HG03108 (cell line): Measurements from ENCODE around the gene KRTAP5-5.
"Not testable (repeated sequence)": the region's sequence is repeated elsewhere in the genome, so short reads cannot be mapped to it uniquely, and the experiment has no call there.

Source experiments
- ATAC-seq: cut with Tn5 transposase; IDR thresholded peaks from one replicate; pipeline ENCODE4 v1.9.1; 2021; ENCODE audit warnings: moderate library complexity; ENCODE audit not compliant: unreplicated experiment

KRTAP5-5 gene

DNA sequence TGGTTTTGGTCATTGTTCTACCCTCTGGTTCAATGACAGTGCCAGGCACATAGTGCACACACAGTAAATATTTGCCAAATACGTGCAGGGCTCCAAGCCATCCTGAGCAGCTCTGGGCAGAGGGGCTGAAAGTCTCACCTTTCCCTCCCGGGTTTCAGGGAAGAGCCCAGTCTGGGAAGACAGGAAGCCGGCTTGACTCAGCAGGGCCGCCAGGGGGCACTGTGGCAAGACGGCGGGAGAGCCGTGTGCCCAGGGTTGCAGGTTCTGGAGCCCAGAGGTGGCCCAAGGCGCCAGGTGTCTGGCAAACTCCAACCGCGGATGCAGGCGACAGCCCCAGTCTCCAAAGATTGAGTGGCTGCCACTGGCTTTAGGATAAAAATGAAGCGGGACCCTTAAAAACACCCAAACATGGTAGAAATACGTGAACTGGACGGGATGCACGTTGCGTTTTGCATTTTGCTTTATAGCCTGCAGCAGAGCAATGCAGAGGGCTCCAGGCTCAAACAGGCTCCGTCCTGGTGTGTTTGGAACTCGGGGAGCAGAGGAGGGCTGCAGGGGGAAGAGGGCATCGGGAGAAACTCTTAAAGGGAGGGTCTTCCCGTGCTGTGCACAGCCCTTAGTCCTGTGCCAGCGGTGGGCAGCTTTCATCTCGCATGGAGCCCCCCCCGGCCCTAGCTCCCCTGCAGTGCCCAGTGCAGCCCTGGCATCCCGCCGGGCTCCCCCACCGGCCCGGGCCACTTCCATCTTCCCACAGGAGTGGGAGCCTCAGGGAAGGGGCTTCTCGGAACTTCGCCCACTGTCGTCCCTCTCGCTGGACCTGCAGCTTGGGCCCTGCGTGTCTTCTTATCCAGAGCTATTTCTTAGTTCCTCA is 10.7 kb downstream of the KRTAP5-5 start:
- no peak for ATAC-seq

DNA sequence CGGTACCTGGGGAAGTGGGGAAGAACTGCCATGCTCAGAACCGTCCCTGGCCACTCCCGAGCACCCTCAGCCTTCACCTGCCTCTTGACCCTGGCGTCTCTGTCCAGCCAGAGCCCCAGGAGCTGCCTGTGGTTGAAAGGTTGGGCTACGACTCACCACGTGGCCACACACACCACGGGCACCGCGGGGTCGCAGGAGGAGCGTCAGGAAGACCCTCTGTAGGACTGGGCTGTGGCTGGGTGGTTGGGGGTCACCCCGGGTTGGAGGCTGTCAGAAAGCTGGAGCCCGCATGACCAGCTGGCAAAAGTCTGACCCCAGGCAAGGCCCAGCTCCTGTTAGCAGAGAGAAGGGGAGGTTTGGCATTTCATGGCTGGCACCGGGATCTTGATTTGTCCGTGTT is 11.5 kb downstream of the KRTAP5-5 start:
- ATAC-seq, result no peak

DNA sequence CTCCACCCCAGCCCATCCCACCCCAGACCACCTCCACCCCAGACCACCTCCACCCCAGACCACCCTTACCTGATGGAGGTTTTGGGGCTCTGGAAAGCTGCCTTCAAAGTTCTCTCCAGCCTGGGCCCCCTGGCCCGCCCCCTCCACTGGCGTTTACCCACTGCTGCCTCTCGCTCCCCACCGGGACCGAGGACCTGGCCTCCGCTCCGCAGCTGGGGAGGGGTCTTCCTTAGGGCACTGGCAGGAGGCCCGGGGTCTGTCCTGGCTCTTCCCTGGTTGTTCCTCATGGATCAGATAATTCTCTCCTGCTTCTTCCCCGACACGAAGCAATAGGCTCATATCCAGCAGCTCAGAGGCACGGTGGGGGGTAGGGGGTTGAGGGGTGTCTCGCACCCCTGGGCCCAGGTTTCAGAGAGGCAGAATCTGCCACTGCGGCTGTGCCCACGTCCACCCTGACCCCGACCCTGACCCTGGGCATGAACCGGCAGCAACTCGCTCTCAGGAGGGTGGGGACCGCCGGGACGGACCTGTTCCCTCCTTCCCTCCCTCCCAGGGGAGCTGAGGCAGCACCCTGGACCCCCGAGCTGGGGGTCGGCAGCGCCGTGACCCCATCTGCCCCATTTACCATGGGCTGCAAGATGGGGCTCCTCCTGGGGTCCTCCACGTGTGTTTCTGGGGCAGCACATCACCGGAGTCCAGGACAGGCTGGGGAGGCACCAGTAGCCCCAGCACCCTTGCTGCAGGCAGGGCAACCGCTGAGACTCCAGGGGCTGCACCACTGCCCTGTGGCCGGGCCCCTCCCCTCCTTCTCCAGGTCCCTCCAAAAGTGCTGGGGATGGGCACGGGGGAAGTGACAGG is 12.9 kb downstream of the KRTAP5-5 start:
- no peak for ATAC-seq

DNA sequence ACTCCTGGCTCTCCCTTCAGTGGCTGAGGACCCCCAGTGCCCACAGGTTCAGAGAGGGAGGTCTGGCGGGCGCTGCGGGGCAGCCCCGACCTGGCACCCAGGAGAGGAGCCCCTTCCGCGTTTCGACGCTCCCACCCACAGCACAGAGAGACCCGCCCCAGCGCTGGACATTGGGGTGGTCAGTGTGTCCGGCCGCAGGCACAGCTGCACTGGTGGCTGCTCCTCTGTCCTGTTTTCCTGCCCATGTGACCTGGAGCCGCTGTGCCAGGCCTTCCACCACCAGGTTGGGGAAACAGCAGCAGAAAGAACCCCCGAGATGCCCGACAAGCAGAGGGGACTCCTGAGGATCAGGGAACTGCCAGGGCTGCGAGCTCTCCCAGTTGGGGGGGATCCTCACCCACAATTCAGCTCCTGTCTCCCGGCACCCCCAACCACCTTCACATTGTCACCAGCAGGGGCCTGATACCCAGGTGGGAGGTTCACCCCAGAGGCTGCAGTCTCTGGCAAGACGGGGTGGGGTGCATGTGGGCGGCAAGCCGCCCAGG is 13.6 kb downstream of the KRTAP5-5 start:
- ATAC-seq, result no peak

DNA sequence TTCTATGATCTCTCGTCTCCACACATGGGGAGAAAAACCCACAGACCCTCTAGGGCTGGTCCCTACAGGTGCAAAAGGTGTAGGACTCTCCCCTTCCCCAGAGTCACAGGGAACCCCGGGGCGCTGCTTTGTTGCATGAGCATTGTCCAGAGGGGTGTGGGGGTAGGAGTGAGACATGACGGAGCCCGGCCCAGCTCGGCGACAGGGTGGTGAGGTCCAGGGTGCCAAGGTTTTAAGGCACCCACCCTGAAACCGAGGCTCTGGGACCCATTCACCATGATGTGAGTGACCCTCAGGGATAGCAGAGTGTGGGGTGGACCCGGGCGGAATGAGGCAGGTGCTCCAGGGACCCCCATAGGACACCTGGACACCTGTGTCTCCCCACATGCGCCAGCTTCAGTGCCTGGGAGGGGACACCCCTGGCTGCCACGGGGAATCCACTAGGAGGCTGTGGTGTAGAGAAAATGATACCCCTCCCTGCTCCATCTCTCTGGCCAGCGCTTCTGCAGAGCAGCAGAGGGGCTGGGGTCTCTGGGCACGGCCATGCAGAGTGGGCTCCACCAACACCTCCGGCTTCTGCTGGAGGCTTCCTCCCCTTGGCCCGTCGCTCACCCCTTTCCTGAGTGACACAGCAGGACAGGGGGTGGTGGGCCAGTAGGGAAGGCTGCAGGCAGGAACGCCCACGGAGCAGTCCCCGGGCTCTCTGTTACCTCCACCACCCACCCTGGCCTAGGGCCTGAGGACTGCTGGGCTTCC is 15.2 kb downstream of the KRTAP5-5 start:
- ATAC-seq, result no peak

DNA sequence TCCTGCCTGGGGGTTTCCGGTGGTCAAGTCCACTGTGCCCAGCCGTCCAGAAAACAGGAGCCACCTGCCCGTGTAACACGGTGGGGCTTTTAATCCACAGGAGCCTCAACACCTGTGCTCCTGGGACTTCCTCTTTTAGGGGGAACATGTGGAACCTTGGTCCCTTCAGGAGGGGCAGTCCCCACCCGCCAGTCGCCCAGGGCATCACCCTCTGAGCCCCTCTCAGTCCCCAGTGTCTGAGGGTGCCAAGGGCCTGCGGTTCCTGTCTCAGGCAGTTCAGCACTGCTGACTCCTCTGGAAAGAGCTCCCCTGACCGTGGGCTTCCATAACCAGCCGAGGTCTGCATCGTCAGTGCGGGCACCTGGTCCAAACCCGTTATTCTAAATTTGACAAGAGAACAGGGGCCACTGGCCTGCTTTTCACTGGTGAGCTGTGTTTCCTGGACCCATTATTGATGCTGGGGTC is 15.8 kb downstream of the KRTAP5-5 start:
- no peak for ATAC-seq

DNA sequence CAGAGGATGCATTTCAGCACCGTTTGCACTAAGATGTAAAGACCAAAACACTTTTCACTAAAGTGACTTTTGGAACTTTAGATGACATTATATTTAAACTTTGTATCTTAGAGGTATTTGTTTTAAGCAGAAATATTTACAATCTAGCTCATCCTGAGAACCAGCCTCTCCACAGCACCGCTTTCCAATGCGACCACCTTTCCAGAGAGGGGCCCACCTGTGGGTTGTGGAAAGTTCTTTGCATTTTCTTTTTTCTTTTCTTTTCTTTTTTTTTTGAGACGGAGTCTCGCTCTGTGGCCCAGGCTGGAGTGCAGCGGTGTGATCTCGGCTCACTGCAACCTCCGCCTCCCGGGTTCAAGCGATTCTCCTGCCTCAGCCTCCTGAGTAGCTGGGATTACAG is 17.0 kb downstream of the KRTAP5-5 start:
- ATAC-seq, result not testable (repeated sequence)

DNA sequence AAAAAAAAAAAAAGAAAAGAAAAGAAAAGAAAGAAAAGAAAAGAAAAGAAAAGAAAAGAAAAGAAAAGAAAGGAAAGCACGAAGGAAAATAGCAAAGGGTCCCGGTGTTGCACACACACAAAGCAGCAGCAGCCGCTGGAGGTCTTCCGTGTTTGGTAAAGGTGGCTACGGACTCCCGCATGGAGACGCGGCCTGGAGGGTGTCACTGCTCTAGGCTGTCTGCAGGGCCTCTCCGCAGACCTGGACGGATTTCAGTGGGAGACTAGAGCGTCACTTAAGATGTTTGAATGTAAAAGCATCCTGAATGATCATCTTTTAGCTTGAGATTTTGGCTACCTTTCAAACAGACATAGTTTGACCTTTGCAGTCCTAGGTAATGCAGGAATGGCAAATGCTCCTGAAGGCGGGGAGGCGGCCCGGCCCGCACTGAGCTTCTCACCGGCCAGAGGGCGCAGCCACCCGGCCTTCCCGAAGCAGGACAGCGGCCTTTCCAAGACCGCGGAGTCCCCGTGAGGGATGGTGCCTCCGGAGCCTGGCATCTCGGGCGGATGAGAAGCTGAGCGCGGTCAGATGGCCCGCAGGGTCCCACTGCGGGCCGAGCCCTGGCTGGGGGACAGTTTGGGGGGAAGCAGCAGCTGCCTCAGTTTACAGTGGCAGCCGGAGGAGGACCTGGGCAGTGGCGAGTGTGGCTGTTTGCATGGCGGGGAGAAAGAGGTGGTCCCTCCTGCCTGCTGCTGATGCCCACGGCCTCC is 18.5 kb downstream of the KRTAP5-5 start:
- ATAC-seq, result no peak

DNA sequence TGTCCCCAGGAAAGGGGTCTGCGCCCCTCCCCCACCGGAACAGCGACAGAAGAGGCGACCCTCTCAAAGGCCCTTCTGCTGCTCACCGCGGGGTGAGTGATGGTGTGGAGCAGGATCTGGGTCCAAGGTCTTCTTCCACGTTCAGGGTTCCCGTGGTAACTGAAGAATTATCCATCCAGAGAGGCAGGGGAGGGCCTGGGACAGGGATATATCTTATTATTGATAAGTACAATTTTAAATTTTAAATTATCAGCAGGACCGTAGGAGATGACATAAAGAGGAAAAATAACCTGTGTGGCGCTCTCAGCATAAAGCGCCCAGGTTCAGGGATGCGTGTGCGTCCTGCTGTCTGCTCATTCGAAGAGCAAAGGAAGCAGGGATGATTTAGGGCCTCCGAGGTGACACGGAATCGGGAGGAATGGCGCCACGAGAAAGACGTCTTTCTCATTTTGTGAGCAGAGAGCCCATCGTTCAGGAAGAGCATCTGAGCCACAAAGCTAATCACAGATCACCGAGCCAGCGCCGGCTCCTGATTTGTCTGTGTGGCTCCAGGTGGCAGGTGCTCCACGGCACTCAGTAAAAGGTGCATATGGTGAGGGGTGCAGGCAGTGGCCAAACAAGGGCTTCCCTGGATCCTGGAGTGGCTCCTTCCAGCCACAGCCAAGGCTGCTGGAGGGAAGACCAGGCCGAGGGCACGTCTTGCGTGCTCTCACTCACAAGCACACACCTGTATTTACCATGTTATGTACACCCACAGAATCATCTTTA is 19.3 kb downstream of the KRTAP5-5 start:
- ATAC-seq, result no peak

DNA sequence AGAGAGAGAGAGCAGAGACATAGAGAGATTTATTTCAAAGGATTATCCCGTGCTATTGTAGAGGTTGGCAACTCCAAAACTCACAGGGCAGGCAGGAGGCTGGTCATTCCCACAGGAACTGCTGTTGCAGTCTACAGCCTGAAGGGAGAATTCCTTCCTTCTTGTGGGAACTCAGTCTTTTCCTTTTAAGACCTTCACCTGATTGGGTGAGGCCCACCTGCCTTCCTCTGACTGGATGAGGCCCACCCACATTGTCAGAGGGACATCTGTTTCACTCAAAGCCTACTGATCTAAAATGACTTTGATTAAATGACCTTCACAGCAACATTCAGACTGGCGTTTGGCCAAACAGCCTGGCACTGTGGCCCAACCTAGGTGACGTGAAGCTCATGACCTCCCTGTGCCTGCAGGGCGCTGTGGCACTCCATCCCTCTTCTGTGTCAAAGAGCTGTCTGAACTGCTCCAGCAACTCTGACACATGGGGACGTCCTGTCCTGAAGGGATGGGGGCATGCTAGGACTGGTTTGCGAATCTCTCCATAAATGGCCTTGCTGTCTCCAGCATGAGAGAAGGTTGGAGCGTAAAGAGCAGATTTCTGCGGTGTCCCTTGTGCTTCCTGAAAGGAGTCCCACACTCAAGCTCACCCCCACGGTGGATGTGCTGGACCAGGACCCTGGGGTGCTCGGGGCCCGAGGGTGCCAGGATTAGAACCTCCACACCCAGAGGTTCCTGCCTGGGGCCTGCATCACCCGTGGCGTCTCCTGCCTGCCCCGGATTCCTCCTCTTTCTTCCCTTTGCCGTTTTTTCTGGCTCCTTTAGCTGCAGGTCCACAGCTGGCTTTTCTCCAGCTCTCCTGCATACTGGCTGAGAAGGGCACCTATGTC is 20.7 kb downstream of the KRTAP5-5 start:
- ATAC-seq, result no peak

DNA sequence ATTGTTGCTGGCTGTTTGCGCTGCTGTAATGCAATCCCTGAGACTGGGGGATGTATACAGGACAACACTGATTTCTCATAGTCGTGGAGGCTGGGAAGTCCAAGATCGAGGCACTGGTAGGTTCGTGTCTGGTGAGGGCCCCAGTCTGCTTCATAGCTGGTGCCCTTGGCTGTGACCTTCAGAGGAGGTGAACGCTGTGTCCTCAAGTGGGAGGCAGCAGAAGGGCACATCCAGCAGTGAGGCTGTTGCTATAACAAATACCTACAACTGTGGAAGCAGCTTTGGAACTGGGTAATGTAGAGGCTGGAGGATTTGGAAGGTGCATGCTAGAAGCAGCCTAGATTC is 21.3 kb downstream of the KRTAP5-5 start:
- ATAC-seq, result no peak

DNA sequence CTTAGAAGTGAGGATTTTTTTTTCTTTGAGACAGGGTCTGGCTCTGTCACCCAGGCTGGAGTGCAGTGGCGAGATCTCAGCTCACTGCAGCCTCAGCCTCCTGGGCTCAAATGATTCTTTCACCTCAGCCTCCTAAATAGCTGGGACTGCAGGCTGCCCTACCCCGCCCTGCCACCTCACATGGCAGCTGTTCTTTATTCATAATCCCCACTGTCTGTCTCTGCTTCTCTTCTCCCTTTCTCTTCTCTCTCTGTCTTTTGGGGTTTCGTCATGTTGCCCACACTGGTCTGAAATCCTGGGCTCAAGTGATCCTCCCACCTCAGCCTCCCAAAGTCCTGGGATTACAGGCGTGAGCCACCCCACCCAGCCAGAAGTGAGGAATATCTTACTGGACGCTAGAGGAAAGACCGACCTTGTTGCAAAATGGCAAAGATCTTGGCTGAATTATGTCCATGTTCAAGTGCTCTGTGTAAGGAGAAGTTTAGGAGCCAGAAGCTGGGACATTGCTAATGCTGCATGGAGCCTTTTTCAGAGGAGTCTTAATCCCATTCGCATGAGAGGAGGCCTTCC is 21.9 kb downstream of the KRTAP5-5 start:
- no peak for ATAC-seq

DNA sequence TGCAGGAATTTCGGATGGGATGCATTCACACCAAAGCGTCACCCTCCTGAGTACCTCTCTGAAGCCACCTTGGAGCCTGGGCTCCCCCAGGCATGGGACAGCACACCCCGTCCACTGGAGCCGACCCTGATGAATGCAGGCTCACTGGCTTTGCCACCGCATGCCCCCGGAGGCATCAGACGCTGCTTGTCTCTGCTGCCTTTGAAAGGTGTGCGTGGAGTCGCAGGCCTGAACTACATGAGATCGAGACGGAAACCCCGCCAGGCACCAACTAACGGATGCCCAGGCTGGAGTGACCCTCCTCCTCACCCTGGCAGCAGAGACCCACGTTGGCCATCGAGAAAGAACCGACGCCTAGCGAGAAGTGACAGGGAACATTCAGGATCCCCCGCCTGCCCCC is 22.5 kb downstream of the KRTAP5-5 start:
- no peak for ATAC-seq

DNA sequence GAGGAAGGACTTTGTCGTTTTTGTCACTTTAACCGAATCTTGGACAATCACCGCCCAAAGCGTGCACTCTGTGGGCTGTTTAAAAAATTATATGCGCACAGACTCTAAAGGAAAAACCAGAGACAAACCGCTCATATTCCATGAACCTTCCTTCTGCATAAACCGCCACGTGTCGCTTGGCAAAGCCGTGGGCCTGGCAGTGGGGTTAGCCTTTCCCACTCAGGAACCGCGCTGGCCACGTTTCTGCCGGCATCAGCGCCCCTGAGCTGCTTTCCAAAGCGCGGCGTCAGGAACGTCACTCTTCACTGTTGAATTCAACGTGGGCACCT is 22.8 kb downstream of the KRTAP5-5 start:
- no peak for ATAC-seq

DNA sequence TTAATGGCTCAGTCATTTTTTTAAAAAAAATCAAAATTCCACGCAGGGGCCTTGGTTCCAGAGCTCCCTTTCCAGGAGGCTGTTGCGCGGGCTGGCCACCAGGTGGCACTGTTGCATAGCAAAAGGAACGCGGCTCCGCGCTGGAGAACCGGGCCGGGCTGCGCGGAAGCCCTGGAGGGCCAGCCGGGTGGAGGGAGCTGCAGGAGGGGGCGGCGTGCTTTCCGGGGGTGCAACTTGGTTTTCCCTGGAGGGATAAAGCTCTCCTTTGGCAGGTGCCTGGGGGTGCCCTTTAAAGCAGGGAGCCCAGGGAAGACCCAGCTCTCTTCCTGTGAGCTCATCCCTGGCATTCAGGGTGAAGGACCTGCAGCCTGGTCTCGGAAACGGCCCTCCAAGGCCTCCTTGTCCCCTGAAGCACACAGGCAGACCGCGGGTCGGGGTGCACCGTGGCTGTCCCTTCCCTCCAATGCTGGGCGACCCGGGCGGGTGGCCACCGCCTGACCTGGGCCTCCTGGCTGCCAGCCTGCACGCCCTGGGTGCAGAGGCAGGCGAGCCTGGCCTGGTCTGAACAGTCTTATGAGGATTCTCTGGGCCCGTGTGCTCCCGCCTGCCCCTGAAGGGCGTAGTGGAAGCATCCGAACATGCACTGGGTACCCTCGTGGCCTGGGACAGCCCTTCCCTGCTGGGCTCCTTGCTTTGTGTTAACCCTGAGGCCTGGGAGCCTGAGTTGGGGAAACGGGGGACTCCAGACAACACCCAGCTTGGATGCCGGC is 23.4 kb downstream of the KRTAP5-5 start:
- no peak for ATAC-seq

DNA sequence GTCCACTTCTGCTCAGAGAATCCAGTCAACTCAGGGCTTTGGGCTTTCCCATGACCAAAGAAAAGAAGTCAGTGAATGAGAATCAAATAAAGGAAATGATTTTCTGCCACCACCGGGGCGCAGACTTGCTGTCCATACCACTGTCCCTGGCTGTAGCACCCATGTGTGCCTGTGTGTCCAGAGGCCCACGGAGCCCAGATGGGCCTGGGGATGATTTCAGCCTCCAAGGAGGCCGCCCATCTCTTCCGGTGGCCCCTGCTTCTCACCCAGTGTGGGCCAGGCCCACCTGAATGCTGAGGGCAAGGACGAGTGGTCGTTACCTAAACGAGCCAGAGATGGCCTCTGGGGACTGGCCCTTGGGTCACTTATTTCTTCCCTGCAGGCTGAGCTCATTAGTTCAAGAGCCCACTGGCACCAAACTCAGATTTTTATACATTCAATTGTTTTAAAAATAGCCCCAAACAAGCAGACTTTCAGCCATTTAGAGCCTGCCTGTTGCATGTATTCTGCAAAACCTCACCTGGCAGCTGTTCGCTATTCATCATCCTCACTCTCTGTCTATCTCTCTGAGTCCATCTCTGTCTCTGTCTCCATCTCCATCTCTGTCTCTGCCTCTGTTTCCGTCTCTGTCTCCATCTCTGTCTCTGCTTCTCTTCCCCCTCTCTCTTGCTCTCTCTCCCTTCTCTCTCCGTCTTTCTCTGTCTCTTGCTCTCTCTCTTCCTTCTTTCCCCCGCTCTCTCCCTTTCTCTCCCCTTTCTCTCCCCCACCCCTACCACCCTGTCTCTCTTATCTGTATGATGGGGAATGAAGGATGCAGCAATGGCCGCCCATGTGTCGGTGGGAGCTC is 24.2 kb downstream of the KRTAP5-5 start:
- ATAC-seq, result no peak
